GM23338 (cell line): ENCODE measurements around the gene PLG. TPM values are rescaled to one million over a fixed set of nuclear protein-coding genes. Genes with fewer than 3 reads are reported as not detected.

Experiments used
- ATAC-seq: fragments of 200-7000 bp; cut with Tn5 transposase; 3 replicates; pipeline ENCODE4 v1.9.1; 2020
- DNase-seq: peaks from one replicate; pipeline ENCODE4 v3.0.0-alpha.2; 2015; ENCODE audit warnings: low spot score
- H2AFZ ChIP-seq: fragments of 200-600 bp; sonication (generic); 2 replicates; pipeline ENCODE4 v1.8.0; 2016; ENCODE audit warnings: antibody characterized with exemption, mild to moderate bottlenecking, moderate library complexity
- H3F3A ChIP-seq: fragments of 200-600 bp; sonication (generic); replicated peaks from 2 replicates; pipeline ENCODE4 v1.8.0; 2017; ENCODE audit warnings: antibody characterized with exemption, mixed run types, low read depth
- H3K27ac ChIP-seq: fragments of 200-600 bp; sonication (generic); 2 replicates; pipeline ENCODE4 v1.6.1; 2016; ENCODE audit warnings: low read depth
- H3K27me3 ChIP-seq: fragments of 200-600 bp; sonication (generic); 2 replicates; pipeline ENCODE4 v1.8.0; 2016; ENCODE audit warnings: mild to moderate bottlenecking, mixed run types, moderate library complexity; ENCODE audit not compliant: insufficient read depth
- H3K36me3 ChIP-seq: fragments of 200-600 bp; sonication (generic); 2 replicates; pipeline ENCODE4 v1.8.0; 2016; ENCODE audit warnings: mild to moderate bottlenecking; ENCODE audit not compliant: insufficient read depth
- H3K4me1 ChIP-seq: fragments of 200-600 bp; sonication (generic); 2 replicates; pipeline ENCODE4 v1.8.0; 2016; ENCODE audit warnings: mild to moderate bottlenecking, moderate library complexity; ENCODE audit not compliant: insufficient read depth
- H3K4me2 ChIP-seq: fragments of 200-600 bp; sonication (generic); 2 replicates; pipeline ENCODE4 v1.7.1; 2017; ENCODE audit warnings: mixed run types
- H3K4me3 ChIP-seq: fragments of 200-600 bp; sonication (generic); 2 replicates; pipeline ENCODE4 v1.6.1; 2016; ENCODE audit warnings: mixed run types
- H3K79me2 ChIP-seq: fragments of 200-600 bp; sonication (generic); replicated peaks from 2 replicates; pipeline ENCODE4 v1.8.0; 2017; ENCODE audit warnings: mild to moderate bottlenecking; ENCODE audit not compliant: insufficient read depth
- H3K9me2 ChIP-seq: fragments of 200-600 bp; sonication (generic); 2 replicates; pipeline ENCODE4 v1.8.0; 2017; ENCODE audit not compliant: insufficient read depth
- H4K20me1 ChIP-seq: fragments of 200-600 bp; sonication (generic); replicated peaks from 2 replicates; pipeline ENCODE4 v1.8.0; 2017; ENCODE audit warnings: mild to moderate bottlenecking; ENCODE audit not compliant: insufficient read depth
- H3K27ac Mint-ChIP-seq: 2 replicates; pipeline ENCODE4 v1.8.0; 2020; ENCODE audit warnings: inconsistent platforms, mild to moderate bottlenecking, moderate library complexity, mixed read lengths
- H3K27me3 Mint-ChIP-seq: 3 replicates; pipeline ENCODE4 v1.8.0; 2022; ENCODE audit warnings: low read depth, mild to moderate bottlenecking, moderate library complexity, mixed read lengths, inconsistent platforms; ENCODE audit not compliant: insufficient read depth, poor library complexity
- H3K36me3 Mint-ChIP-seq: 3 replicates; pipeline ENCODE4 v1.8.0; 2021; ENCODE audit warnings: low read depth, mild to moderate bottlenecking, inconsistent platforms, moderate library complexity, mixed read lengths
- H3K4me1 Mint-ChIP-seq: 3 replicates; pipeline ENCODE4 v1.8.0; 2020; ENCODE audit warnings: mild to moderate bottlenecking, inconsistent platforms, mixed read lengths
- H3K4me3 Mint-ChIP-seq: 3 replicates; pipeline ENCODE4 v1.8.0; 2021; ENCODE audit warnings: moderate library complexity, mild to moderate bottlenecking, inconsistent platforms, mixed read lengths
- H3K9me3 Mint-ChIP-seq: 3 replicates; pipeline ENCODE4 v1.8.0; 2020; ENCODE audit warnings: moderate library complexity, mild to moderate bottlenecking, inconsistent platforms, mixed read lengths
- CREB1 ChIP-seq: fragments of 250-450 bp; sonication (Bioruptor Pico); IDR thresholded peaks from 2 replicates; pipeline ENCODE4 v1.5.0; 2020; ENCODE audit warnings: low read depth, mild to moderate bottlenecking, moderate library complexity
- EZH2 ChIP-seq: fragments of 200-600 bp; sonication (generic); IDR thresholded peaks from one replicate; pipeline ENCODE4 v1.8.0; 2017; ENCODE audit warnings: antibody characterized with exemption, mild to moderate bottlenecking, low read depth; ENCODE audit not compliant: unreplicated experiment
- EZH2phosphoT487 ChIP-seq: fragments of 200-600 bp; sonication (generic); IDR thresholded peaks from one replicate; pipeline ENCODE4 v1.8.1; 2018; ENCODE audit warnings: antibody characterized with exemption; ENCODE audit not compliant: unreplicated experiment
- JUNB ChIP-seq: IDR thresholded peaks from one replicate; pipeline ENCODE4 v1.6.1; 2016; ENCODE audit warnings: antibody characterized with exemption; ENCODE audit not compliant: unreplicated experiment
- NANOG ChIP-seq: IDR thresholded peaks from 2 replicates; pipeline ENCODE4 v1.6.1; 2016; ENCODE audit warnings: antibody characterized with exemption, borderline replicate concordance
- POLR2AphosphoS5 ChIP-seq: IDR thresholded peaks from 2 replicates; pipeline ENCODE4 v1.6.1; 2016; ENCODE audit warnings: antibody characterized with exemption, low read depth
- ZNF114 ChIP-seq: fragments of 250-450 bp; sonication (Bioruptor Pico); IDR thresholded peaks from 2 replicates; pipeline ENCODE4 v1.5.0; 2020; ENCODE audit warnings: mild to moderate bottlenecking, moderate library complexity
- ZNF331 ChIP-seq: fragments of 250-450 bp; sonication (Bioruptor Pico); IDR thresholded peaks from 2 replicates; pipeline ENCODE4 v1.5.0; 2020; ENCODE audit warnings: low read depth, mild to moderate bottlenecking, moderate library complexity
- ZNF462 ChIP-seq: fragments of 250-450 bp; sonication (Bioruptor Pico); IDR thresholded peaks from 2 replicates; pipeline ENCODE4 v1.5.0; 2020; ENCODE audit warnings: mild to moderate bottlenecking, moderate library complexity
- polyA plus RNA-seq: library from polyadenylated mRNA; unstranded; fragments of >200 nt; fragmentation: Nextera tagmentation; extraction: Ambion mirVana; gene quantifications from 2 replicates; pipeline ENCODE4 v1.2.1, GENCODE V29; 2016
- total RNA-seq: library from RNA; depleted of rRNA; stranded (reverse); fragments of >200 nt; shearing (Covaris generic); gene quantifications from 2 replicates; pipeline ENCODE4 v1.2.3, GENCODE V29; 2014
- TF ChIP-seq, protein P1 (sequence below): IDR thresholded peaks from 2 replicates; pipeline ENCODE4 v1.6.1; 2016; ENCODE audit warnings: antibody characterized with exemption
- TF ChIP-seq, protein P2 (sequence below), 2 experiments: fragments of 200-600 bp in 1 of 2; sonication (generic) in 1 of 2; conservative IDR thresholded peaks; 2 replicates each; pipeline versions ENCODE4 v1.5.1 to v1.6.1; 2016 to 2017; ENCODE audit warnings: antibody characterized with exemption in 2 of 2, low read depth in 2 of 2, mild to moderate bottlenecking in 2 of 2, moderate library complexity in 1 of 2

PLG gene
- total and polyA plus RNA-seq, 2 experiments from 2014 or later, result not detected

GRCh38 chr6:160756021-160756420 is 54.0 kb downstream of the PLG start:
- DNase-seq, result no peak
- no peak for ATAC-seq
- Histone ChIP-seq H3K27me3 (no peaks in the 10 kb centered on the region), H3K79me2 (no peaks in the 10 kb centered on the region), H3K36me3 (no peaks in the 10 kb centered on the region), H3K4me2 (no peak overlapping the region), H4K20me1 (no peaks in the 10 kb centered on the region), H3K27ac (no peak overlapping the region), H3K4me1 (no peaks in the 10 kb centered on the region), H3K4me3 (no peak overlapping the region), H2AFZ (no peak overlapping the region), H3K9me2 (no peaks in the 10 kb centered on the region), H3F3A (no peaks in the 10 kb centered on the region)
- TF ChIP-seq EZH2phosphoT487 (no peak), JUNB (no peak), NANOG (no peak), ZNF462 (no peak), ZNF114 (no peak), POLR2AphosphoS5 (no peak), ZNF331 (no peak), CREB1 (CRISPR knock-in tag) (no peak), EZH2 (no peak)
- TF ChIP-seq, protein P1, sequence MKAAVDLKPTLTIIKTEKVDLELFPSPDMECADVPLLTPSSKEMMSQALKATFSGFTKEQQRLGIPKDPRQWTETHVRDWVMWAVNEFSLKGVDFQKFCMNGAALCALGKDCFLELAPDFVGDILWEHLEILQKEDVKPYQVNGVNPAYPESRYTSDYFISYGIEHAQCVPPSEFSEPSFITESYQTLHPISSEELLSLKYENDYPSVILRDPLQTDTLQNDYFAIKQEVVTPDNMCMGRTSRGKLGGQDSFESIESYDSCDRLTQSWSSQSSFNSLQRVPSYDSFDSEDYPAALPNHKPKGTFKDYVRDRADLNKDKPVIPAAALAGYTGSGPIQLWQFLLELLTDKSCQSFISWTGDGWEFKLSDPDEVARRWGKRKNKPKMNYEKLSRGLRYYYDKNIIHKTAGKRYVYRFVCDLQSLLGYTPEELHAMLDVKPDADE, result no peak
- TF ChIP-seq, protein P2, sequence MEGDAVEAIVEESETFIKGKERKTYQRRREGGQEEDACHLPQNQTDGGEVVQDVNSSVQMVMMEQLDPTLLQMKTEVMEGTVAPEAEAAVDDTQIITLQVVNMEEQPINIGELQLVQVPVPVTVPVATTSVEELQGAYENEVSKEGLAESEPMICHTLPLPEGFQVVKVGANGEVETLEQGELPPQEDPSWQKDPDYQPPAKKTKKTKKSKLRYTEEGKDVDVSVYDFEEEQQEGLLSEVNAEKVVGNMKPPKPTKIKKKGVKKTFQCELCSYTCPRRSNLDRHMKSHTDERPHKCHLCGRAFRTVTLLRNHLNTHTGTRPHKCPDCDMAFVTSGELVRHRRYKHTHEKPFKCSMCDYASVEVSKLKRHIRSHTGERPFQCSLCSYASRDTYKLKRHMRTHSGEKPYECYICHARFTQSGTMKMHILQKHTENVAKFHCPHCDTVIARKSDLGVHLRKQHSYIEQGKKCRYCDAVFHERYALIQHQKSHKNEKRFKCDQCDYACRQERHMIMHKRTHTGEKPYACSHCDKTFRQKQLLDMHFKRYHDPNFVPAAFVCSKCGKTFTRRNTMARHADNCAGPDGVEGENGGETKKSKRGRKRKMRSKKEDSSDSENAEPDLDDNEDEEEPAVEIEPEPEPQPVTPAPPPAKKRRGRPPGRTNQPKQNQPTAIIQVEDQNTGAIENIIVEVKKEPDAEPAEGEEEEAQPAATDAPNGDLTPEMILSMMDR (conservative IDR thresholded peaks at IDR 0.05; ENCODE audit: low read depth in 2 of 2), result no peak
- H3K9me3 Mint-ChIP-seq, result peaks cover 3% of the 10 kb centered on the region; the same call in 2 of the 3 replicates
- no peak overlapping the region for H3K27ac Mint-ChIP-seq
- no peaks in the 10 kb centered on the region for H3K27me3 Mint-ChIP-seq
- no peak overlapping the region for H3K4me3 Mint-ChIP-seq
- H3K36me3 Mint-ChIP-seq, result peaks cover 3% of the 10 kb centered on the region; the same call in 1 of the 3 replicates
- H3K4me1 Mint-ChIP-seq, result peaks cover 9% of the 10 kb centered on the region
